NOMO-1 treated with dmso at 0.1 percent for 144 hours (cell line): ENCODE data around the gene RNF157.

Experiments used
- DNase-seq: peaks from one replicate; lab custom pipeline; 2025; ENCODE audit not compliant: unreplicated experiment; lab: John Stamatoyannopoulos, UW

Gene RNF157

GRCh38 chr17:76161619-76162266 lies 78.5 kb downstream of the RNF157 start:
- DNase-seq = no peak

- no peak for DNase-seq
These were observed 79.3 kb downstream of the RNF157 start for GRCh38 chr17:76160896-76161528.

- no peak for DNase-seq
These were observed 81.1 kb downstream of the RNF157 start for GRCh38 chr17:76159157-76159556.

- no peak for DNase-seq
These were observed 82.5 kb downstream of the RNF157 start for GRCh38 chr17:76157759-76158158.

- DNase-seq = no peak
These were observed 83.7 kb downstream of the RNF157 start for GRCh38 chr17:76156662-76156991.

GRCh38 chr17:76155988-76156661 lies 84.2 kb downstream of the RNF157 start:
- DNase-seq = no peak

- DNase-seq = no peak
These were observed 85.1 kb downstream of the RNF157 start for GRCh38 chr17:76154936-76155845.

GRCh38 chr17:76154292-76154691 lies 86.0 kb downstream of the RNF157 start:
- no peak for DNase-seq

- DNase-seq = no peak
These were observed 86.7 kb downstream of the RNF157 start for GRCh38 chr17:76153640-76154039.

GRCh38 chr17:76153202-76153601 lies 87.1 kb downstream of the RNF157 start:
- no peak for DNase-seq

- no peak for DNase-seq
These were observed 87.7 kb downstream of the RNF157 start for GRCh38 chr17:76152591-76152990.

- no peak for DNase-seq
These were observed 88.3 kb downstream of the RNF157 start for GRCh38 chr17:76151896-76152454.

- no peak for DNase-seq
These were observed 89.3 kb downstream of the RNF157 start for GRCh38 chr17:76150712-76151622.

GRCh38 chr17:76149214-76149613 lies 91.1 kb downstream of the RNF157 start:
- no peak for DNase-seq

GRCh38 chr17:76148015-76148326 lies 92.3 kb downstream of the RNF157 start:
- no peak for DNase-seq

- DNase-seq = no peak
These were observed 92.9 kb downstream of the RNF157 start for GRCh38 chr17:76147211-76148014.

- no peak for DNase-seq
These were observed 94.0 kb downstream of the RNF157 start for GRCh38 chr17:76146053-76146851.

- DNase-seq = peak; percentile 50
These were observed 94.9 kb downstream of the RNF157 start for GRCh38 chr17:76145231-76146052.
